HepG2 (cell line): ENCODE results near the gene CCNYL1. TPM values are rescaled to one million over a fixed set of nuclear protein-coding genes. Genes with fewer than 3 reads are reported as not detected.

Experiments
- CENPT ChIP-seq: sonication (generic); formaldehyde crosslinking; IDR thresholded peaks from 2 replicates; pipeline ENCODE4 v1.8.0; 2022; ENCODE audit warnings: low read depth, mild to moderate bottlenecking, moderate library complexity, missing genetic modification reagents
- ELF3 ChIP-seq: IDR thresholded peaks from 2 replicates; pipeline ENCODE4 v1.6.1; 2016; ENCODE audit warnings: missing genetic modification reagents, missing compliant biosample characterization
- FOXP1 ChIP-seq, 2 experiments: fragments of 450-650 bp in 1 of 2; IDR thresholded peaks; 2 replicates each; pipeline ENCODE4 v1.6.1; 2017 to 2018; ENCODE audit warnings: antibody characterized with exemption in 1 of 2
- HNRNPLL ChIP-seq: fragments of 200-400 bp; formaldehyde crosslinking; IDR thresholded peaks from 2 replicates; pipeline ENCODE4 v1.6.1; 2017; ENCODE audit warnings: mild to moderate bottlenecking, low read depth, low read length; ENCODE audit not compliant: poor library complexity, severe bottlenecking
- JARID2 ChIP-seq: sonication (generic); formaldehyde crosslinking; IDR thresholded peaks from 2 replicates; pipeline ENCODE4 v1.8.1; 2023; ENCODE audit warnings: missing genetic modification reagents, inconsistent platforms; ENCODE audit not compliant: insufficient replicate concordance
- MAZ ChIP-seq, 2 experiments: sonication (generic) in 1 of 2; formaldehyde crosslinking in 1 of 2; IDR thresholded peaks; 2 replicates each; pipeline versions ENCODE4 v1.5.0 to v1.6.1; 2012 to 2020; ENCODE audit warnings: low read depth in 2 of 2, mild to moderate bottlenecking in 2 of 2, borderline replicate concordance in 1 of 2, improper control_type of control experiment in 1 of 2, low read length in 1 of 2, missing genetic modification reagents in 1 of 2, moderate library complexity in 1 of 2
- MEIS1 ChIP-seq: sonication (generic); formaldehyde crosslinking; IDR thresholded peaks from 2 replicates; pipeline ENCODE4 v1.9.0; 2021; ENCODE audit warnings: mild to moderate bottlenecking, missing genetic modification reagents, moderate library complexity, borderline replicate concordance
- NFKBIZ ChIP-seq: IDR thresholded peaks from 2 replicates; pipeline ENCODE4 v1.6.1; 2018; ENCODE audit warnings: missing genetic modification reagents, missing compliant biosample characterization
- NPAS2 ChIP-seq: sonication (generic); formaldehyde crosslinking; IDR thresholded peaks from 2 replicates; pipeline ENCODE4 v1.8.0; 2022; ENCODE audit warnings: mild to moderate bottlenecking, missing genetic modification reagents, borderline replicate concordance
- NR1H2 ChIP-seq: sonication (generic); formaldehyde crosslinking; IDR thresholded peaks from 2 replicates; pipeline ENCODE4 v1.8.1; 2022; ENCODE audit warnings: low read depth, missing genetic modification reagents, borderline replicate concordance
- PCBP1 ChIP-seq: fragments of 200-400 bp; formaldehyde crosslinking; IDR thresholded peaks from 2 replicates; pipeline ENCODE4 v1.6.1; 2017; ENCODE audit warnings: mild to moderate bottlenecking, low read depth, low read length, borderline replicate concordance
- POLR2AphosphoS2 ChIP-seq: IDR thresholded peaks from 2 replicates; pipeline ENCODE4 v1.6.1; 2011; ENCODE audit warnings: low read depth, low read length, improper control_type of control experiment
- PRMT3 ChIP-seq: sonication (generic); formaldehyde crosslinking; IDR thresholded peaks from 2 replicates; pipeline ENCODE4 v1.8.1; 2022; ENCODE audit warnings: low read depth, mild to moderate bottlenecking, moderate library complexity, missing genetic modification reagents, borderline replicate concordance
- TARDBP ChIP-seq: sonication (generic); formaldehyde crosslinking; IDR thresholded peaks from 2 replicates; pipeline ENCODE4 v1.8.0; 2022; ENCODE audit warnings: mild to moderate bottlenecking, missing genetic modification reagents
- TOE1 ChIP-seq: sonication (generic); formaldehyde crosslinking; IDR thresholded peaks from 2 replicates; pipeline ENCODE4 v1.4.0; 2020; ENCODE audit warnings: mild to moderate bottlenecking, missing genetic modification reagents
- ZBTB7B ChIP-seq: sonication (generic); formaldehyde crosslinking; IDR thresholded peaks from 2 replicates; pipeline ENCODE4 v1.4.0; 2020; ENCODE audit warnings: missing genetic modification reagents
- ZFP82 ChIP-seq: sonication (generic); formaldehyde crosslinking; IDR thresholded peaks from 2 replicates; pipeline ENCODE4 v1.5.1; 2020; ENCODE audit warnings: mild to moderate bottlenecking, missing genetic modification reagents, borderline replicate concordance
- ZNF121 ChIP-seq: sonication (generic); formaldehyde crosslinking; IDR thresholded peaks from 2 replicates; pipeline ENCODE4 v1.5.0; 2020; ENCODE audit warnings: mild to moderate bottlenecking, missing genetic modification reagents
- ZNF124 ChIP-seq: sonication (generic); formaldehyde crosslinking; IDR thresholded peaks from 2 replicates; pipeline ENCODE4 v1.4.0; 2020; ENCODE audit warnings: missing genetic modification reagents
- ZNF382 ChIP-seq: sonication (generic); formaldehyde crosslinking; IDR thresholded peaks from 2 replicates; pipeline ENCODE4 v1.5.0; 2020; ENCODE audit warnings: missing genetic modification reagents, mild to moderate bottlenecking, borderline replicate concordance
- ZNF562 ChIP-seq: sonication (generic); formaldehyde crosslinking; IDR thresholded peaks from 2 replicates; pipeline ENCODE4 v1.8.0; 2022; ENCODE audit warnings: missing genetic modification reagents, borderline replicate concordance
- ZNF780A ChIP-seq: sonication (generic); formaldehyde crosslinking; IDR thresholded peaks from 2 replicates; pipeline ENCODE4 v1.8.0; 2022; ENCODE audit warnings: mild to moderate bottlenecking, missing genetic modification reagents, moderate library complexity
- polyA plus RNA-seq, 8 experiments: library from polyadenylated mRNA; depleted of rRNA in 3 of 8; stranded (reverse) in 7 of 8; unstranded in 1 of 8; fragments of >200 nt; fragmentation: Illumina TruSeq in 4 of 8; extraction: Trizol in 4 of 8; gene quantifications; 2 replicates each; pipeline versions ENCODE4 v1.2.1 to v1.2.3, GENCODE V29; 2011 to 2016; ENCODE audit warnings: low read depth in 4 of 8, missing spikeins in 1 of 8, mixed read lengths in 1 of 8; ENCODE audit not compliant: insufficient read depth in 1 of 8
- total RNA-seq, 5 experiments: library from RNA; depleted of rRNA; stranded (reverse); fragments of >200 nt; fragmentation: Illumina TruSeq; extraction: Trizol; gene quantifications; 2 replicates each; pipeline ENCODE4 v1.2.3, GENCODE V29; 2016; ENCODE audit warnings: low read depth in 1 of 5
- TF ChIP-seq, protein P1 (sequence below): sonication (generic); formaldehyde crosslinking; IDR thresholded peaks from 2 replicates; pipeline ENCODE4 v1.9.0; 2022; ENCODE audit warnings: low read depth, missing genetic modification reagents
- TF ChIP-seq, protein P2 (sequence below): sonication (generic); formaldehyde crosslinking; IDR thresholded peaks from 2 replicates; pipeline ENCODE4 v1.5.0; 2020; ENCODE audit warnings: mild to moderate bottlenecking, missing genetic modification reagents
- TF ChIP-seq, protein P3 (sequence below): sonication (generic); formaldehyde crosslinking; IDR thresholded peaks from 2 replicates; pipeline ENCODE4 v1.4.0; 2020; ENCODE audit warnings: mild to moderate bottlenecking, missing genetic modification reagents, borderline replicate concordance

CCNYL1 gene
- total and polyA plus RNA-seq, 2 of the 13 experiments (the other 11 are each of a cell fraction or from before 2014, with no cell fraction given) = 12.5 to 16.2 TPM

DNA sequence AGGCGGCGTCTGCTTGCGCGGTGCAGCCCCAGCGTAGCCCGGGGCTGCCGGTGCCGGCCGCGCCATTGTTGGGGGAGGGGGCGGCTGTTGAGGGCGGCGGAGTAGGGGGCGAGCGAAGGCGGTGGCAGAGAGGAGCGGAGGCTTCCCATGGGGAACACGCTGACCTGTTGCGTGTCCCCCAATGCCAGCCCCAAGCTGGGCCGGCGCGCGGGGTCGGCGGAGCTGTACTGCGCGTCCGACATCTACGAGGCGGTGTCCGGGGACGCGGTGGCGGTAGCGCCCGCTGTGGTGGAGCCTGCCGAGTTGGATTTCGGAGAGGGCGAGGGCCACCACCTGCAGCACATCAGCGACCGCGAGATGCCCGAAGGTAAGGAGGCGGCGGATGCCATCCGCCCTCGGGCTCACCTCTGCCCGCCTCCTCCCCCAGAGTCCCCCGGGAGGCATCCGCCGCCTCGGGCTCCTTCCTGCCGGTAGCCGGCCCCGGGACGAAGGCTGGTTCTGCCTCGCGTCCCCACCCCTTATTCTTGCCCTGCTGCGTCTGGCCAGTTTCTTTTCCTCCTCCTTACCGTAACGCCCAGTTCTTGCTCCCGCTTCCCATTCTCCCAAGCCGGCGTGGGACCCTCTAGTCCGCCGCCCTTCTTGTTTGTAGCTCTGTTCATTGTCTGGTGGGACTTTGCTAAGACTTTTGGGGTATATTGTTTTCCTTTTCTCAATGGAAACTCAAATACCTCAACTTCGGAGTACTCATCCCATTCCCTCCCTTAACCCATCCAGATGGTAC lies 500 bp downstream of the CCNYL1 start (continued):
- TF ChIP-seq FOXP1 (IDR thresholded peaks at IDR 0.05) (no peak), FOXP1 (CRISPR knock-in tag; IDR thresholded peaks at IDR 0.05) (no peak), TARDBP (no peak), MAZ (IDR thresholded peaks at IDR 0.05; ENCODE audit: borderline replicate concordance, low read depth, low read length) (no peak), MAZ (CRISPR knock-in tag; IDR thresholded peaks at IDR 0.05; ENCODE audit: low read depth) (no peak), ZNF780A (CRISPR knock-in tag) (no peak), ZFP82 (CRISPR knock-in tag) (0 out of 2 replicates have a peak, but pooled peaks have one; percentile 62), NFKBIZ (CRISPR knock-in tag) (no peak), POLR2AphosphoS2 (no peak), CENPT (CRISPR knock-in tag) (0 out of 2 replicates have a peak, but pooled peaks have one; percentile 49), MEIS1 (no peak), PCBP1 (no peak), ZBTB7B (CRISPR knock-in tag) (no peak), HNRNPLL (peak; percentile 35), ZNF562 (CRISPR knock-in tag) (no peak), PRMT3 (0 out of 2 replicates have a peak, but pooled peaks have one; percentile 7), ZNF382 (CRISPR knock-in tag) (no peak), ZNF121 (CRISPR knock-in tag) (no peak), ZNF124 (CRISPR knock-in tag) (no peak), NPAS2 (CRISPR knock-in tag) (no peak), TOE1 (CRISPR knock-in tag) (no peak), ELF3 (CRISPR knock-in tag) (0 out of 2 replicates have a peak, but pooled peaks have one; percentile 0), NR1H2 (CRISPR knock-in tag) (peak; percentile 42; the same call in 1 of the 2 replicates), JARID2 (no peak)
- TF ChIP-seq, protein P1, sequence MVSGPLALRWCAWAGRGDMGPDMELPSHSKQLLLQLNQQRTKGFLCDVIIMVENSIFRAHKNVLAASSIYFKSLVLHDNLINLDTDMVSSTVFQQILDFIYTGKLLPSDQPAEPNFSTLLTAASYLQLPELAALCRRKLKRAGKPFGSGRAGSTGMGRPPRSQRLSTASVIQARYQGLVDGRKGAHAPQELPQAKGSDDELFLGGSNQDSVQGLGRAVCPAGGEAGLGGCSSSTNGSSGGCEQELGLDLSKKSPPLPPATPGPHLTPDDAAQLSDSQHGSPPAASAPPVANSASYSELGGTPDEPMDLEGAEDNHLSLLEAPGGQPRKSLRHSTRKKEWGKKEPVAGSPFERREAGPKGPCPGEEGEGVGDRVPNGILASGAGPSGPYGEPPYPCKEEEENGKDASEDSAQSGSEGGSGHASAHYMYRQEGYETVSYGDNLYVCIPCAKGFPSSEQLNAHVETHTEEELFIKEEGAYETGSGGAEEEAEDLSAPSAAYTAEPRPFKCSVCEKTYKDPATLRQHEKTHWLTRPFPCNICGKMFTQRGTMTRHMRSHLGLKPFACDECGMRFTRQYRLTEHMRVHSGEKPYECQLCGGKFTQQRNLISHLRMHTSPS (CRISPR knock-in tag) = no peak
- TF ChIP-seq, protein P2, sequence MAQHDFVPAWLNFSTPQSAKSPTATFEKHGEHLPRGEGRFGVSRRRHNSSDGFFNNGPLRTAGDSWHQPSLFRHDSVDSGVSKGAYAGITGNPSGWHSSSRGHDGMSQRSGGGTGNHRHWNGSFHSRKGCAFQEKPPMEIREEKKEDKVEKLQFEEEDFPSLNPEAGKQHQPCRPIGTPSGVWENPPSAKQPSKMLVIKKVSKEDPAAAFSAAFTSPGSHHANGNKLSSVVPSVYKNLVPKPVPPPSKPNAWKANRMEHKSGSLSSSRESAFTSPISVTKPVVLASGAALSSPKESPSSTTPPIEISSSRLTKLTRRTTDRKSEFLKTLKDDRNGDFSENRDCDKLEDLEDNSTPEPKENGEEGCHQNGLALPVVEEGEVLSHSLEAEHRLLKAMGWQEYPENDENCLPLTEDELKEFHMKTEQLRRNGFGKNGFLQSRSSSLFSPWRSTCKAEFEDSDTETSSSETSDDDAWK (CRISPR knock-in tag) = no peak
- TF ChIP-seq, protein P3, sequence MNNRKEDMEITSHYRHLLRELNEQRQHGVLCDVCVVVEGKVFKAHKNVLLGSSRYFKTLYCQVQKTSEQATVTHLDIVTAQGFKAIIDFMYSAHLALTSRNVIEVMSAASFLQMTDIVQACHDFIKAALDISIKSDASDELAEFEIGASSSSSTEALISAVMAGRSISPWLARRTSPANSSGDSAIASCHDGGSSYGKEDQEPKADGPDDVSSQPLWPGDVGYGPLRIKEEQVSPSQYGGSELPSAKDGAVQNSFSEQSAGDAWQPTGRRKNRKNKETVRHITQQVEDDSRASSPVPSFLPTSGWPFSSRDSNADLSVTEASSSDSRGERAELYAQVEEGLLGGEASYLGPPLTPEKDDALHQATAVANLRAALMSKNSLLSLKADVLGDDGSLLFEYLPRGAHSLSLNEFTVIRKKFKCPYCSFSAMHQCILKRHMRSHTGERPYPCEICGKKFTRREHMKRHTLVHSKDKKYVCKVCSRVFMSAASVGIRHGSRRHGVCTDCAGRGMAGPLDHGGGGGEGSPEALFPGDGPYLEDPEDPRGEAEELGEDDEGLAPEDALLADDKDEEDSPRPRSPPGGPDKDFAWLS = no peak
